MM.1S (cell line): ENCODE measurements around the gene ADK.
"Not testable (repeated sequence)": the region's sequence is repeated elsewhere in the genome, so short reads cannot be mapped to it uniquely, and the experiment has no call there.

Experiments
- DNase-seq: peaks from one replicate; pipeline ENCODE4 v3.0.0-alpha.2; 2015
- H2AFZ ChIP-seq: fragments of 300-600 bp; sonication (generic); 2 replicates; pipeline ENCODE4 v1.6.0; 2016; ENCODE audit warnings: antibody characterized with exemption, low read length
- H3F3A ChIP-seq: fragments of 300-600 bp; sonication (generic); 2 replicates; pipeline ENCODE4 v1.6.1; 2016; ENCODE audit warnings: mild to moderate bottlenecking, antibody characterized with exemption, low read length, moderate library complexity, mixed read lengths; ENCODE audit not compliant: insufficient read depth
- H3K27ac ChIP-seq: fragments of 300-600 bp; sonication (generic); 2 replicates; pipeline ENCODE4 v1.5.1; 2016; ENCODE audit warnings: mild to moderate bottlenecking, low read length
- H3K27me3 ChIP-seq: fragments of 300-600 bp; sonication (generic); replicated peaks from 2 replicates; pipeline ENCODE4 v1.6.0; 2016; ENCODE audit warnings: low read length; ENCODE audit not compliant: insufficient read depth
- H3K36me3 ChIP-seq: fragments of 300-600 bp; sonication (generic); replicated peaks from 2 replicates; pipeline ENCODE4 v1.6.1; 2016; ENCODE audit warnings: mild to moderate bottlenecking, low read length, mixed read lengths; ENCODE audit not compliant: insufficient read depth
- H3K4me1 ChIP-seq: fragments of 300-600 bp; sonication (generic); 2 replicates; pipeline ENCODE4 v1.6.1; 2016; ENCODE audit warnings: low read length, mixed read lengths
- H3K4me2 ChIP-seq: fragments of 300-600 bp; sonication (generic); 2 replicates; pipeline ENCODE4 v1.6.0; 2016; ENCODE audit warnings: low read depth, low read length
- H3K4me3 ChIP-seq: fragments of 300-600 bp; sonication (generic); 2 replicates; pipeline ENCODE4 v1.5.1; 2016; ENCODE audit warnings: low read length, mixed read lengths
- H3K79me2 ChIP-seq: fragments of 300-600 bp; sonication (generic); 2 replicates; pipeline ENCODE4 v1.6.1; 2016; ENCODE audit warnings: mixed run types, low read length, mixed read lengths
- H3K9ac ChIP-seq: fragments of 300-600 bp; sonication (generic); 2 replicates; pipeline ENCODE4 v1.6.1; 2016; ENCODE audit warnings: low read length, mixed read lengths
- H3K9me2 ChIP-seq: fragments of 300-600 bp; sonication (generic); replicated peaks from 2 replicates; pipeline ENCODE4 v1.6.1; 2016; ENCODE audit warnings: mild to moderate bottlenecking, low read length, mixed read lengths; ENCODE audit not compliant: insufficient read depth
- H3K9me3 ChIP-seq: fragments of 300-600 bp; sonication (generic); replicated peaks from 2 replicates; pipeline ENCODE4 v1.6.1; 2016; ENCODE audit warnings: mild to moderate bottlenecking, low read length, mixed read lengths; ENCODE audit not compliant: insufficient read depth
- H4K20me1 ChIP-seq: fragments of 300-600 bp; sonication (generic); 2 replicates; pipeline ENCODE4 v1.6.1; 2016; ENCODE audit warnings: mild to moderate bottlenecking, low read length, moderate library complexity, mixed read lengths; ENCODE audit not compliant: insufficient read depth
- CTCF ChIP-seq: fragments of 300-600 bp; sonication (generic); IDR thresholded peaks from 2 replicates; pipeline ENCODE4 v1.5.1; 2016; ENCODE audit warnings: antibody characterized with exemption, low read length, mixed read lengths
- EZH2 ChIP-seq: fragments of 300-600 bp; sonication (generic); optimal IDR thresholded peaks from 2 replicates; pipeline ENCODE3; 2017; ENCODE audit warnings: low read depth, mild to moderate bottlenecking, antibody characterized with exemption, low read length, mixed read lengths
- EZH2phosphoT487 ChIP-seq: fragments of 300-600 bp; sonication (generic); IDR thresholded peaks from 2 replicates; pipeline ENCODE4 v1.6.1; 2018; ENCODE audit warnings: antibody characterized with exemption, low read length

ADK gene

GRCh38 chr10:74558897-74559296, 407.9 kb downstream of the ADK start:
- Histone ChIP-seq H3K27ac (no peak overlapping the region), H3K9ac (no peak overlapping the region), H3K9me3 (no peaks in the 10 kb centered on the region), H3K27me3 (no peaks in the 10 kb centered on the region), H3K4me1 (no peaks in the 10 kb centered on the region), H3F3A (no peaks in the 10 kb centered on the region), H3K4me3 (no peak overlapping the region), H3K36me3 (no peaks in the 10 kb centered on the region), H3K4me2 (no peak overlapping the region), H2AFZ (no peak overlapping the region), H4K20me1 (no peaks in the 10 kb centered on the region), H3K79me2 (no peaks in the 10 kb centered on the region), H3K9me2 (no peaks in the 10 kb centered on the region)
- DNase-seq: no peak
- TF ChIP-seq EZH2 (no peak), CTCF (no peak), EZH2phosphoT487 (no peak)

GRCh38 chr10:74568896-74569295, 417.9 kb downstream of the ADK start:
- not testable (repeated sequence) for H3K27me3 ChIP-seq, H3K27ac ChIP-seq, DNase-seq, H3K4me2 ChIP-seq, H3K4me1 ChIP-seq, H3K4me3 ChIP-seq, H3K9me2 ChIP-seq, H3K9me3 ChIP-seq, H2AFZ ChIP-seq, H3K36me3 ChIP-seq, H3F3A ChIP-seq, H4K20me1 ChIP-seq, H3K79me2 ChIP-seq, H3K9ac ChIP-seq

GRCh38 chr10:74573497-74573896, 422.5 kb downstream of the ADK start:
- not testable (repeated sequence) for H2AFZ ChIP-seq, H3K9ac ChIP-seq, H3K4me3 ChIP-seq, H3K4me2 ChIP-seq, DNase-seq, H3F3A ChIP-seq, H3K9me2 ChIP-seq, H4K20me1 ChIP-seq, H3K9me3 ChIP-seq, H3K27ac ChIP-seq, H3K27me3 ChIP-seq, H3K4me1 ChIP-seq, H3K36me3 ChIP-seq, H3K79me2 ChIP-seq

GRCh38 chr10:74575191-74575720, 424.2 kb downstream of the ADK start:
- Histone ChIP-seq H3K79me2 (no peaks in the 10 kb centered on the region), H2AFZ (no peak overlapping the region), H3K4me3 (no peak overlapping the region), H3K9me3 (no peaks in the 10 kb centered on the region), H3K4me2 (no peak overlapping the region), H3K4me1 (no peaks in the 10 kb centered on the region), H3K27ac (no peak overlapping the region), H3F3A (no peaks in the 10 kb centered on the region), H3K36me3 (no peaks in the 10 kb centered on the region), H3K9me2 (no peaks in the 10 kb centered on the region), H3K27me3 (no peaks in the 10 kb centered on the region), H3K9ac (no peak overlapping the region), H4K20me1 (no peaks in the 10 kb centered on the region)
- no peak for TF ChIP-seq CTCF
- no peak for TF ChIP-seq EZH2phosphoT487
- no peak for TF ChIP-seq EZH2
- DNase-seq: no peak
